Measurements from ENCODE around the gene QDPR. TPM values are rescaled to one million over a fixed set of nuclear protein-coding genes. Genes with fewer than 3 reads are reported as not detected.

The QDPR gene
- total RNA-seq, 1 donor from 2014 or later, result 53.6 TPM

DNA sequence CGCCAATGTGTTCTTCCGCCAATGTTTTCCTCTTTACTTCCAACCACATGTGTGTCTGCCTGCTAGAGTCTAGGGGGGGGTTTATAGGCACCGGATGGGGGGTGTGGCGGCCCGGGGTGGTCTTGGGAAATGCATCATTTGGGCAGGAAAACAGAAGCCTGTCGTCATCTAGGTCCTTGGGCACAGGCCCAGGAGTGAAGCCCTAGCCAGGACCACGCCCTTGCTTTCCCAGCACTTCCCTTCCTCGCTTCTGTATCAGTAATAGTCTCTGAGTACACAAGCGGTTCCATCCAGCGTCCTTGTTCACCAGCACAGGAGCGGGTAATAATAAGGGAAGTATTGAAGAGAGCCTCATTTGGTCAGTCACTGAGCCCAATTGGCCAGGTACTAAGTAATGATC lies 74.5 kb downstream of the QDPR start:
- no peaks in the 10 kb centered on the region for H3K27me3 Mint-ChIP-seq (ENCODE audit: low read depth, unreplicated experiment)
- Histone ChIP-seq H3K9me3 (ENCODE audit: insufficient read depth, low read depth, low read length) (no peaks in the 10 kb centered on the region), H2AFZ (ENCODE audit: low read depth, low read length) (no peak overlapping the region), H3K79me2 (ENCODE audit: insufficient read depth, low read length) (no peaks in the 10 kb centered on the region), H3K27me3 (ENCODE audit: insufficient read depth, low read length) (no peaks in the 10 kb centered on the region), H3K27ac (ENCODE audit: low read depth, low read length) (no peak overlapping the region), H3K9ac (ENCODE audit: low read length) (no peak overlapping the region), H3K4me2 (ENCODE audit: low read length) (no peak overlapping the region), H3K36me3 (ENCODE audit: insufficient read depth, low read length) (no peaks in the 10 kb centered on the region), H3K4me3 (ENCODE audit: insufficient read depth, low read depth, low read length) (no peak overlapping the region), H4K20me1 (ENCODE audit: insufficient read depth, low read length) (no peaks in the 10 kb centered on the region), H3K4me1 (ENCODE audit: insufficient read depth, low read length) (no peaks in the 10 kb centered on the region)
- DNase-seq (ENCODE audit: low read depth), result no peak
- H3K9me3 Mint-ChIP-seq (ENCODE audit: unreplicated experiment), result peaks cover 20% of the 10 kb centered on the region
- H3K36me3 Mint-ChIP-seq (ENCODE audit: low read depth, unreplicated experiment), result no peaks in the 10 kb centered on the region
- H3K4me3 Mint-ChIP-seq (ENCODE audit: unreplicated experiment), result no peak overlapping the region
- H3K4me1 Mint-ChIP-seq (ENCODE audit: low read depth, unreplicated experiment), result no peaks in the 10 kb centered on the region
- no peak for FAIRE-seq
- TF ChIP-seq, protein P1, sequence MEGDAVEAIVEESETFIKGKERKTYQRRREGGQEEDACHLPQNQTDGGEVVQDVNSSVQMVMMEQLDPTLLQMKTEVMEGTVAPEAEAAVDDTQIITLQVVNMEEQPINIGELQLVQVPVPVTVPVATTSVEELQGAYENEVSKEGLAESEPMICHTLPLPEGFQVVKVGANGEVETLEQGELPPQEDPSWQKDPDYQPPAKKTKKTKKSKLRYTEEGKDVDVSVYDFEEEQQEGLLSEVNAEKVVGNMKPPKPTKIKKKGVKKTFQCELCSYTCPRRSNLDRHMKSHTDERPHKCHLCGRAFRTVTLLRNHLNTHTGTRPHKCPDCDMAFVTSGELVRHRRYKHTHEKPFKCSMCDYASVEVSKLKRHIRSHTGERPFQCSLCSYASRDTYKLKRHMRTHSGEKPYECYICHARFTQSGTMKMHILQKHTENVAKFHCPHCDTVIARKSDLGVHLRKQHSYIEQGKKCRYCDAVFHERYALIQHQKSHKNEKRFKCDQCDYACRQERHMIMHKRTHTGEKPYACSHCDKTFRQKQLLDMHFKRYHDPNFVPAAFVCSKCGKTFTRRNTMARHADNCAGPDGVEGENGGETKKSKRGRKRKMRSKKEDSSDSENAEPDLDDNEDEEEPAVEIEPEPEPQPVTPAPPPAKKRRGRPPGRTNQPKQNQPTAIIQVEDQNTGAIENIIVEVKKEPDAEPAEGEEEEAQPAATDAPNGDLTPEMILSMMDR (IDR thresholded peaks at IDR 0.05; ENCODE audit: insufficient read depth, low read depth, low read length), result no peak
- no peak for TF ChIP-seq EZH2 (IDR thresholded peaks at IDR 0.05; ENCODE audit: insufficient read depth, low read length)
- no peak overlapping the region for H3K27ac Mint-ChIP-seq (ENCODE audit: unreplicated experiment)

DNA sequence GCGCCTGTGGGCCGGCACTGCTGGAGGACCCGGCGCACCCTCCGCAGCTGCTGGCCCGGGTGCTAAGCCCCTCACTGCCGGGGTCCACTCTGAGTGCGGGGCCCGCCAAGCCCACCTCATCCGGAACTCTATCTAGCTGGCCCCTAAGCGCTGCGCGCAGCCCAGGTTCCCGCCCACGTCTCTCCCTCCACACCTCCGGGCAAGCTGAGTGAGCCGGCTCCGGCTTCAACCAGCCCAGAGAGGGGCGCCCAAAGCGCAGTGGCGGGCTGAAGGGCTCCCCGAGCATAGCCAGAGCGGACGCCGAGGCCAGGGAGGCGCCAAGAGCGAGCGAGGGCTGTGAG lies 75.2 kb downstream of the QDPR start:
- TF ChIP-seq EZH2 (IDR thresholded peaks at IDR 0.05; ENCODE audit: insufficient read depth, low read length), result no peak
- TF ChIP-seq, protein P1 (IDR thresholded peaks at IDR 0.05; ENCODE audit: insufficient read depth, low read depth, low read length), result no peak
- no peaks in the 10 kb centered on the region for H3K9me3 ChIP-seq (ENCODE audit: insufficient read depth, low read depth, low read length)
- H3K79me2 ChIP-seq (ENCODE audit: insufficient read depth, low read length), result no peaks in the 10 kb centered on the region
- H2AFZ ChIP-seq (ENCODE audit: low read depth, low read length), result no peak overlapping the region
- Mint-ChIP-seq H3K27me3 (ENCODE audit: low read depth, unreplicated experiment) (no peaks in the 10 kb centered on the region), H3K27ac (ENCODE audit: unreplicated experiment) (no peak overlapping the region), H3K36me3 (ENCODE audit: low read depth, unreplicated experiment) (no peaks in the 10 kb centered on the region), H3K9me3 (ENCODE audit: unreplicated experiment) (peaks cover 19% of the 10 kb centered on the region), H3K4me3 (ENCODE audit: unreplicated experiment) (no peak overlapping the region), H3K4me1 (ENCODE audit: low read depth, unreplicated experiment) (no peaks in the 10 kb centered on the region)
- FAIRE-seq (no peak), DNase-seq (ENCODE audit: low read depth) (no peak)
- H3K36me3 ChIP-seq (ENCODE audit: insufficient read depth, low read length), result no peaks in the 10 kb centered on the region
- H3K4me2 ChIP-seq (ENCODE audit: low read length), result no peak overlapping the region
- no peak overlapping the region for H3K4me3 ChIP-seq (ENCODE audit: insufficient read depth, low read depth, low read length)
- H3K27me3 ChIP-seq (ENCODE audit: insufficient read depth, low read length), result no peaks in the 10 kb centered on the region
- H3K9ac ChIP-seq (ENCODE audit: low read length), result no peak overlapping the region
- no peaks in the 10 kb centered on the region for H4K20me1 ChIP-seq (ENCODE audit: insufficient read depth, low read length)
- no peak overlapping the region for H3K27ac ChIP-seq (ENCODE audit: low read depth, low read length)
- H3K4me1 ChIP-seq (ENCODE audit: insufficient read depth, low read length), result no peaks in the 10 kb centered on the region

Other genes starting within 250 kb of the QDPR start
- gene CLRN2, start 3.1 kb upstream of the QDPR start, total RNA-seq, result not detected in 2 replicates
- gene LAP3, start 65.1 kb upstream of the QDPR start, total RNA-seq, result 163 and 176 TPM in 2 replicates
- gene MED28, start 102.6 kb upstream of the QDPR start, total RNA-seq, result 42.6 and 43.6 TPM in 2 replicates

All from astrocyte (in vitro differentiated cells and primary cell).